GM12878 (cell line): ENCODE results near the gene CACNA2D3. TPM values are rescaled to one million over a fixed set of nuclear protein-coding genes. Genes with fewer than 3 reads are reported as not detected.

ENCODE experiments used
- ATAC-seq: fragments of 200-7000 bp; cut with Tn5 transposase; 3 replicates; pipeline ENCODE4 v1.9.1; 2020; ENCODE audit warnings: mild to moderate bottlenecking, moderate library complexity
- BruUV-seq: library from RNA; stranded (reverse); fragments of 400-500 nt; replicated peaks from 2 replicates; lab custom pipeline; 2021; lab: Mats Ljungman, UMichigan
- CTCF ChIA-PET: fragments of 300-600 bp; sonication (Branson Sonifier 250); formaldehyde crosslinking; extraction: SDS; loops from one replicate; lab custom pipeline; 2021; ENCODE audit warnings: inconsistent platforms; lab: Yijun Ruan, JAX
- POLR2A ChIA-PET: fragments of 350-600 bp; formaldehyde crosslinking; extraction: SDS; loops from one replicate; lab custom pipeline; 2021; ENCODE audit warnings: inconsistent platforms; lab: Charles Lee
- RAD21 ChIA-PET: fragments of 300-600 bp; sonication (Branson Sonifier 250); formaldehyde crosslinking; loops from one replicate; lab custom pipeline; 2023; ENCODE audit warnings: antibody characterized with exemption; ENCODE audit not compliant: unreplicated experiment; lab: Charles Lee
- SMC1A ChIA-PET: fragments of 300-600 bp; sonication (Branson Sonifier 250); formaldehyde crosslinking; loops from one replicate; lab custom pipeline; 2023; ENCODE audit not compliant: unreplicated experiment, uncharacterized antibody; lab: Charles Lee
- DNase-seq: peaks from one replicate; pipeline ENCODE4 v3.0.0-alpha.2; 2011; ENCODE audit warnings: low read depth, low spot score
- FAIRE-seq: peaks from 3 replicates; lab custom pipeline; 2011; peaks lifted over from hg19 to GRCh38; lab: Jason Lieb, UNC
- H2AFZ ChIP-seq: 2 replicates; pipeline ENCODE4 v1.6.0; 2011; ENCODE audit warnings: low read depth, low read length, control low read depth; ENCODE audit not compliant: control insufficient read depth
- H3K27ac ChIP-seq: 2 replicates; pipeline ENCODE4 v1.5.1; 2011; ENCODE audit warnings: control low read depth; ENCODE audit not compliant: control insufficient read depth, insufficient read depth
- H3K27me3 ChIP-seq, 2 experiments: replicated peaks in 1 of 2; 2 replicates each; pipeline versions ENCODE4 v1.6.0 to v1.6.1; 2011; ENCODE audit warnings: low read length in 1 of 2; ENCODE audit not compliant: control insufficient read depth in 2 of 2, insufficient read depth in 2 of 2
- H3K36me3 ChIP-seq, 2 experiments: 2 replicates each; pipeline ENCODE4 v1.5.1; 2011; ENCODE audit warnings: low read length in 1 of 2; ENCODE audit not compliant: control insufficient read depth in 2 of 2, insufficient read depth in 2 of 2
- H3K4me1 ChIP-seq: 2 replicates; pipeline ENCODE4 v1.6.1; 2011; ENCODE audit warnings: mild to moderate bottlenecking, low read length, moderate library complexity, mixed read lengths; ENCODE audit not compliant: control insufficient read depth, insufficient read depth
- H3K4me2 ChIP-seq: 2 replicates; pipeline ENCODE4 v1.6.0; 2011; ENCODE audit warnings: control low read depth; ENCODE audit not compliant: control insufficient read depth, insufficient read depth
- H3K4me3 ChIP-seq: fragments of 200-600 bp; sonication (generic); 2 replicates; pipeline ENCODE4 v1.5.1; 2016
- H3K79me2 ChIP-seq: 2 replicates; pipeline ENCODE4 v1.6.0; 2011; ENCODE audit warnings: low read length; ENCODE audit not compliant: control insufficient read depth, insufficient read depth
- H3K9ac ChIP-seq: 2 replicates; pipeline ENCODE4 v1.8.0; 2011; ENCODE audit warnings: low read length, control low read depth, mixed read lengths; ENCODE audit not compliant: control insufficient read depth, insufficient read depth
- H3K9me3 ChIP-seq: replicated peaks from 3 replicates; pipeline ENCODE4 v1.5.1; 2011; ENCODE audit warnings: mild to moderate bottlenecking, low read length; ENCODE audit not compliant: control insufficient read depth, insufficient read depth
- H4K20me1 ChIP-seq: 2 replicates; pipeline ENCODE4 v1.6.0; 2011; ENCODE audit not compliant: control insufficient read depth, insufficient read depth
- EGR1 ChIP-seq, 2 experiments: IDR thresholded peaks; 1 replicate in 1 of 2; 2 replicates in 1 of 2; pipeline ENCODE4 v1.6.1; 2011 to 2012; ENCODE audit warnings: low read depth in 2 of 2, low read length in 2 of 2, borderline replicate concordance in 1 of 2, mild to moderate bottlenecking in 1 of 2, moderate library complexity in 1 of 2
- NR2C1 ChIP-seq: fragments of 450-650 bp; IDR thresholded peaks from 2 replicates; pipeline ENCODE4 v1.6.1; 2017; ENCODE audit warnings: antibody characterized with exemption, mild to moderate bottlenecking, moderate library complexity
- NR2C2 ChIP-seq: IDR thresholded peaks from 2 replicates; pipeline ENCODE4 v1.6.1; 2011; ENCODE audit warnings: borderline replicate concordance, low read depth; ENCODE audit not compliant: control insufficient read depth, insufficient read length
- PAX5 ChIP-seq: IDR thresholded peaks from 2 replicates; pipeline ENCODE4 v1.6.1; 2011; ENCODE audit warnings: low read depth, low read length, borderline replicate concordance
- SIX5 ChIP-seq: IDR thresholded peaks from 2 replicates; pipeline ENCODE4 v1.6.1; 2011; ENCODE audit warnings: mild to moderate bottlenecking, low read depth, low read length, moderate library complexity; ENCODE audit not compliant: severe bottlenecking
- SREBF1 ChIP-seq: IDR thresholded peaks from 2 replicates; pipeline ENCODE4 v1.6.1; 2012; ENCODE audit warnings: mild to moderate bottlenecking, low read length
- TCF7 ChIP-seq: IDR thresholded peaks from 2 replicates; pipeline ENCODE4 v1.6.1; 2014; ENCODE audit warnings: antibody characterized with exemption, borderline replicate concordance
- ZBTB33 ChIP-seq: fragments of 450-650 bp; IDR thresholded peaks from 2 replicates; pipeline ENCODE4 v1.6.1; 2017; ENCODE audit warnings: mild to moderate bottlenecking
- ZNF274 ChIP-seq: IDR thresholded peaks from one replicate; pipeline ENCODE4 v1.8.0; 2011; ENCODE audit not compliant: insufficient read length, insufficient read depth
- ZNF384 ChIP-seq: IDR thresholded peaks from 2 replicates; pipeline ENCODE4 v1.6.1; 2012; ENCODE audit warnings: low read depth, mild to moderate bottlenecking, low read length, improper control_type of control experiment, borderline replicate concordance
- WGBS: methylation state at CpG from one replicate; pipeline ENCODE4 v1.1.6; 2016; ENCODE audit warnings: low lambda C conversion rate; ENCODE audit not compliant: insufficient replicate concordance, insufficient coverage; ENCODE audit errors: missing lambda C conversion rate; 5-methylcytosine and 5-hydroxymethylcytosine counted together
- in situ Hi-C: fragments of 300-500 bp; cut with MboI; formaldehyde crosslinking; loops from 9 replicates; pipeline ENCODE4 v1.14.3; 2018; ENCODE audit warnings: mixed read lengths
- intact Hi-C: fragments of 100-400 bp; cut with micrococcal nuclease; formaldehyde crosslinking; loops from one replicate; pipeline ENCODE4 v1.14.2; 2022; ENCODE audit not compliant: unreplicated experiment
- polyA plus RNA-seq, 11 experiments: library from polyadenylated mRNA; depleted of rRNA in 4 of 11; unstranded in 6 of 11; stranded (reverse) in 5 of 11; fragments of >200 nt; fragmentation: Nextera tagmentation in 4 of 11; fragmentation: Illumina TruSeq in 1 of 11; extraction: Ambion mirVana in 4 of 11; extraction: Trizol in 1 of 11; gene quantifications; 1 replicate in 1 of 11; 2 replicates in 10 of 11; pipeline versions ENCODE4 v1.2.1 to v1.2.3, GENCODE V29; 2011 to 2016; ENCODE audit warnings: inconsistent platforms in 2 of 11, missing spikeins in 2 of 11, low read depth in 1 of 11
- total RNA-seq, 4 experiments: library from RNA; depleted of rRNA in 3 of 4; stranded (reverse); fragments of >200 nt in 3 of 4; fragmentation: Illumina TruSeq in 1 of 4; extraction: Trizol in 1 of 4; gene quantifications; 2 replicates each; pipeline versions ENCODE4 v1.2.1 to v1.2.3, GENCODE V29; 2013 to 2021

CACNA2D3 gene
- total and polyA plus RNA-seq, 10 of the 15 experiments (the other 5 are each of a cell fraction or from before 2014, with no cell fraction given) = not detected

- Histone ChIP-seq H3K4me1 (no peaks in the 10 kb centered on the region), H4K20me1 (no peaks in the 10 kb centered on the region), H3K9me3 (no peaks in the 10 kb centered on the region), H3K79me2 (no peaks in the 10 kb centered on the region), H3K4me2 (no peak overlapping the region), H3K36me3 (no peaks in the 10 kb centered on the region), H3K27ac (no peak overlapping the region), H3K4me3 (no peak overlapping the region), H3K9ac (no peak overlapping the region), H3K27me3 (no peaks in the 10 kb centered on the region), H2AFZ (no peak overlapping the region)
- FAIRE-seq = no peak
- RAD21 ChIA-PET = no interaction called here
- 0% methylated on average over 1 of the region's 1 CpG for WGBS
- intact Hi-C loops = no loop called here
- in situ Hi-C loops = no loop called here
- DNase-seq = no peak
- BruUV-seq = no TSS peak
- CTCF ChIA-PET = no interaction called here
- POLR2A ChIA-PET = no interaction called here
- SMC1A ChIA-PET = no interaction called here
- TF ChIP-seq EGR1 (IDR thresholded peaks at IDR 0.05; ENCODE audit: borderline replicate concordance in 1 of 2, low read depth in 2 of 2, low read length in 2 of 2) (no peak), SREBF1 (no peak), NR2C1 (no peak), ZNF384 (no peak), NR2C2 (no peak), TCF7 (no peak), ZNF274 (no peak)
- ATAC-seq = no peak
Measured at GRCh38 chr3:54262946-54263345, 140.6 kb downstream of the CACNA2D3 start.

- CTCF ChIA-PET = no interaction called here
- no peaks in the 10 kb centered on the region for H3K79me2 ChIP-seq
- no peak for TF ChIP-seq ZBTB33
- no peak for TF ChIP-seq PAX5
- TF ChIP-seq SIX5 = no peak
- TF ChIP-seq NR2C2 = no peak
- TF ChIP-seq, all 136 proteins: peak for 0
- intact Hi-C loops (no loop called here), in situ Hi-C loops (no loop called here)
- Histone ChIP-seq H4K20me1 (no peaks in the 10 kb centered on the region), H3K4me2 (no peak overlapping the region), H3K27ac (no peak overlapping the region), H3K27me3 (no peaks in the 10 kb centered on the region), H3K36me3 (no peaks in the 10 kb centered on the region), H2AFZ (no peak overlapping the region), H3K9ac (no peak overlapping the region), H3K4me1 (no peaks in the 10 kb centered on the region), H3K4me3 (no peak overlapping the region), H3K9me3 (no peaks in the 10 kb centered on the region)
- SMC1A ChIA-PET = no interaction called here
- POLR2A ChIA-PET = no interaction called here
- DNase-seq (no peak), FAIRE-seq (no peak), ATAC-seq (no peak)
- no TSS peak for BruUV-seq
- RAD21 ChIA-PET = no interaction called here
- WGBS = 17% methylated on average over 4 of the region's 4 CpGs
Measured at GRCh38 chr3:54264050-54264449, 141.7 kb downstream of the CACNA2D3 start.
